ENCODE results near the gene VIL1.

VIL1 gene

GRCh38 chr2:218436992-218437391 is 18.1 kb downstream of the VIL1 start:
- H3K4me1 ChIP-seq (ENCODE audit: control insufficient read depth, insufficient read depth, low read length) = no peaks in the 10 kb centered on the region
- no peaks in the 10 kb centered on the region for H3K9me3 ChIP-seq (ENCODE audit: control insufficient read depth, insufficient read depth, low read depth, low read length)
- ChIA-PET POLR2A (no interaction called here), CTCF (no interaction called here)
- no peak for TF ChIP-seq ZNF777 (tag by site-specific recombination; IDR thresholded peaks at IDR 0.05; ENCODE audit: borderline replicate concordance)
- no peak for TF ChIP-seq KLF7 (tag by site-specific recombination; IDR thresholded peaks at IDR 0.05; ENCODE audit: borderline replicate concordance)
- TF ChIP-seq, protein P1, sequence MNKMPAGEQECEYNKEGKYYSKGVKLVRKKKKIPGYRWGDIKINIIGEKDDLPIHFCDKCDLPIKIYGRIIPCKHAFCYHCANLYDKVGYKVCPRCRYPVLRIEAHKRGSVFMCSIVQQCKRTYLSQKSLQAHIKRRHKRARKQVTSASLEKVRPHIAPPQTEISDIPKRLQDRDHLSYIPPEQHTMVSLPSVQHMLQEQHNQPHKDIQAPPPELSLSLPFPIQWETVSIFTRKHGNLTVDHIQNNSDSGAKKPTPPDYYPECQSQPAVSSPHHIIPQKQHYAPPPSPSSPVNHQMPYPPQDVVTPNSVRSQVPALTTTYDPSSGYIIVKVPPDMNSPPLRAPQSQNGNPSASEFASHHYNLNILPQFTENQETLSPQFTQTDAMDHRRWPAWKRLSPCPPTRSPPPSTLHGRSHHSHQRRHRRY (tag by site-specific recombination; IDR thresholded peaks at IDR 0.05) = no peak
- no peak for TF ChIP-seq SP3 (tag by site-specific recombination; IDR thresholded peaks at IDR 0.05)
- no peak for TF ChIP-seq ZNF785 (tag by site-specific recombination; IDR thresholded peaks at IDR 0.05)
- no peak for TF ChIP-seq ZNF2 (tag by site-specific recombination; IDR thresholded peaks at IDR 0.05)
- TF ChIP-seq ZNF48 (tag by site-specific recombination; IDR thresholded peaks at IDR 0.05) = no peak
- no peak for TF ChIP-seq ZNF266 (tag by site-specific recombination; IDR thresholded peaks at IDR 0.05; ENCODE audit: low read depth)
- TF ChIP-seq MEIS1 (CRISPR knock-in tag; IDR thresholded peaks at IDR 0.05; ENCODE audit: borderline replicate concordance) = no peak
- no peak for TF ChIP-seq YY1 (tag by site-specific recombination; IDR thresholded peaks at IDR 0.05)
- no peak for TF ChIP-seq ZNF350 (tag by site-specific recombination; IDR thresholded peaks at IDR 0.05)
- TF ChIP-seq ZFP37 (tag by site-specific recombination; IDR thresholded peaks at IDR 0.05) = no peak
- no peak overlapping the region for H3K27ac ChIP-seq (ENCODE audit: extremely low read depth, low read depth, low read length)
- no peak overlapping the region for H3K4me3 ChIP-seq (ENCODE audit: low read depth, low read length)
- no peaks in the 10 kb centered on the region for H3K36me3 ChIP-seq (ENCODE audit: control insufficient read depth in 2 of 2, insufficient read depth in 1 of 2, low read length in 2 of 2)

GRCh38 chr2:218437969-218438368 is 19.0 kb downstream of the VIL1 start:
- Histone ChIP-seq H3K27ac (ENCODE audit: extremely low read depth, low read depth, low read length) (no peak overlapping the region), H3K4me1 (ENCODE audit: control insufficient read depth, insufficient read depth, low read length) (no peaks in the 10 kb centered on the region), H3K36me3 (ENCODE audit: control insufficient read depth in 2 of 2, insufficient read depth in 1 of 2, low read length in 2 of 2) (no peaks in the 10 kb centered on the region), H3K9me3 (ENCODE audit: control insufficient read depth, insufficient read depth, low read depth, low read length) (no peaks in the 10 kb centered on the region), H3K4me3 (ENCODE audit: low read depth, low read length) (no peak overlapping the region)
- CTCF ChIA-PET = no interaction called here
- POLR2A ChIA-PET = no interaction called here
- no peak for TF ChIP-seq ZNF664 (tag by site-specific recombination; IDR thresholded peaks at IDR 0.05)

GRCh38 chr2:218438596-218438995 is 19.7 kb downstream of the VIL1 start:
- POLR2A ChIA-PET = no interaction called here
- no peak overlapping the region for H3K27ac ChIP-seq (ENCODE audit: extremely low read depth, low read depth, low read length)

DNA sequence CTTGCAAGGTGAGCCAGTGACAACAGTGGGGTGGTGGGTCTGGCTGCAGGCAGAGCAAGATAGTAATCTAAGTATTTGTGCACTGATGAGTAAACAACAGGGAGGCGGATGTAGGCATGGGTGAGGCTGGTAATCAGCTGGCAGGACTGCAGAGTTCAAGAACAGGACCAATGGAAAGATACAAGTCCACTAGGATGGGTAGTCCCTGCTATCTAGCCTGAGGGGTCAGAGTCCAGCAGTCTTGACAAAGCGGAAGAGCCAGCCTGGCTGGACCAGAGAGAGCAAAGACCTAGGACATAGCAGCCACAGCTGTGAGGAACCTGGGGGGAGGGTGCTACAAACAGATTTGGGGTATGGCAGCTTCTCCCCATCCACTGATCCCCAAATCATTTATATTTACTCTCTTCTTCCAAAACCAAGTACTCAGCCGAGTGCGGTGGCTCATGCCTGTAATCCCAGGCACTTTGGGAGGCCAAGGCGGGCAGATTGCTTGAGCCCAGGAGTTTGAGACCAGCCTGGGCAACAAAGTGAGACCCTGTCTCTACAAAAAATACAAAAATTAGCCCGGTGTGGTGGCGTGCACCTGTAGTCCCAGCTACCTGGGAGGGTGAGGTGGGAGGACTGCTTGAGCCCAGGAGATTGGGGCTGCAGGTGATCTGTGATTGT is 25.9 kb downstream of the VIL1 start:
- CTCF ChIA-PET = no interaction called here
- Histone ChIP-seq H3K9me3 (ENCODE audit: control insufficient read depth, insufficient read depth, low read depth, low read length) (no peaks in the 10 kb centered on the region), H3K4me1 (ENCODE audit: control insufficient read depth, insufficient read depth, low read length) (no peaks in the 10 kb centered on the region), H3K27ac (ENCODE audit: extremely low read depth, low read depth, low read length) (no peak overlapping the region), H3K4me3 (ENCODE audit: low read depth, low read length) (no peak overlapping the region), H3K36me3 (ENCODE audit: control insufficient read depth in 2 of 2, insufficient read depth in 1 of 2, low read length in 2 of 2) (peaks cover 3 to 33% of the 10 kb centered on the region in 2 experiments; a peak in 2 of 3 replicates)
- TF ChIP-seq IKZF3 (tag by site-specific recombination; IDR thresholded peaks at IDR 0.05) = no peak
- no peak for TF ChIP-seq KLF7 (tag by site-specific recombination; IDR thresholded peaks at IDR 0.05; ENCODE audit: borderline replicate concordance)
- no peak for TF ChIP-seq KLF16 (tag by site-specific recombination; IDR thresholded peaks at IDR 0.05)
- TF ChIP-seq ZNF670 (tag by site-specific recombination; IDR thresholded peaks at IDR 0.05; ENCODE audit: low read depth) = no peak
- no peak for TF ChIP-seq ZNF416 (tag by site-specific recombination; IDR thresholded peaks at IDR 0.05)
- TF ChIP-seq YY1 (tag by site-specific recombination; IDR thresholded peaks at IDR 0.05) = no peak
- TF ChIP-seq ZNF169 (tag by site-specific recombination; IDR thresholded peaks at IDR 0.05) = no peak
- TF ChIP-seq EGR2 (tag by site-specific recombination; IDR thresholded peaks at IDR 0.05; ENCODE audit: low read depth) = no peak
- TF ChIP-seq SP7 (tag by site-specific recombination; IDR thresholded peaks at IDR 0.05) = no peak
- TF ChIP-seq ZNF335 (tag by site-specific recombination; conservative IDR thresholded peaks at IDR 0.05) = no peak
- TF ChIP-seq ZNF747 (tag by site-specific recombination; IDR thresholded peaks at IDR 0.05) = no peak
- no peak for TF ChIP-seq ZNF175 (tag by site-specific recombination; IDR thresholded peaks at IDR 0.05)
- POLR2A ChIA-PET = no interaction called here

More at GRCh38 chr2:218438596-218438995, 19.7 kb downstream of the VIL1 start:
- TF ChIP-seq ZNF48 (tag by site-specific recombination; IDR thresholded peaks at IDR 0.05) (no peak), ZIC2 (tag by site-specific recombination; IDR thresholded peaks at IDR 0.05) (peak; percentile 87), ZSCAN16 (tag by site-specific recombination; IDR thresholded peaks at IDR 0.05) (no peak)
- CTCF ChIA-PET = no interaction called here
- Histone ChIP-seq H3K9me3 (ENCODE audit: control insufficient read depth, insufficient read depth, low read depth, low read length) (no peaks in the 10 kb centered on the region), H3K4me1 (ENCODE audit: control insufficient read depth, insufficient read depth, low read length) (no peaks in the 10 kb centered on the region), H3K36me3 (ENCODE audit: control insufficient read depth in 2 of 2, insufficient read depth in 1 of 2, low read length in 2 of 2) (no peaks in the 10 kb centered on the region), H3K4me3 (ENCODE audit: low read depth, low read length) (no peak overlapping the region)
